SH-SY5Y (cell line): ENCODE results near the gene DARS2.

Source experiments
- GATA2 ChIP-seq: IDR thresholded peaks from 2 replicates; pipeline ENCODE4 v1.6.1; 2011; ENCODE audit warnings: mild to moderate bottlenecking, low read depth, low read length
- GATA3 ChIP-seq: IDR thresholded peaks from 2 replicates; pipeline ENCODE4 v1.6.1; 2011; ENCODE audit warnings: low read depth, mild to moderate bottlenecking, low read length, moderate library complexity

DARS2 gene

GRCh38 chr1:173856014-173856413 lies 31.5 kb downstream of the DARS2 start:
- TF ChIP-seq GATA2: no peak
- no peak for TF ChIP-seq GATA3

GRCh38 chr1:173856903-173857302 lies 32.4 kb downstream of the DARS2 start:
- TF ChIP-seq GATA3: no peak
- no peak for TF ChIP-seq GATA2

- TF ChIP-seq GATA3 (no peak), GATA2 (no peak)
These were observed 33.0 kb downstream of the DARS2 start for GRCh38 chr1:173857363-173857917.

GRCh38 chr1:173860065-173860464 lies 35.6 kb downstream of the DARS2 start:
- TF ChIP-seq GATA2 (no peak), GATA3 (no peak)

GRCh38 chr1:173861731-173862145 lies 37.3 kb downstream of the DARS2 start:
- TF ChIP-seq GATA2 (no peak), GATA3 (no peak)

GRCh38 chr1:173862769-173863223 lies 38.3 kb downstream of the DARS2 start:
- TF ChIP-seq GATA3: no peak
- no peak for TF ChIP-seq GATA2

GRCh38 chr1:173863224-173864161 lies 39.0 kb downstream of the DARS2 start:
- TF ChIP-seq GATA2 (no peak), GATA3 (no peak)

GRCh38 chr1:173864179-173864867 lies 39.9 kb downstream of the DARS2 start:
- TF ChIP-seq GATA2 (no peak), GATA3 (no peak)

GRCh38 chr1:173865468-173866164 lies 41.1 kb downstream of the DARS2 start:
- TF ChIP-seq GATA3: no peak
- no peak for TF ChIP-seq GATA2

GRCh38 chr1:173866413-173867115 lies 42.1 kb downstream of the DARS2 start:
- no peak for TF ChIP-seq GATA2

GRCh38 chr1:173867141-173867752 lies 42.8 kb downstream of the DARS2 start:
- TF ChIP-seq GATA3: no peak
- TF ChIP-seq GATA2: no peak

- no peak for TF ChIP-seq GATA3
- TF ChIP-seq GATA2: no peak
These were observed 43.3 kb downstream of the DARS2 start, which contains the start of gene GAS5 for GRCh38 chr1:173867753-173868265. Gene GAS5 (minus strand): TSS chr1:173867989.

GRCh38 chr1:173868266-173869020 lies 44.0 kb downstream of the DARS2 start, which contains the start of gene ZBTB37:
Gene ZBTB37 (plus strand): TSS chr1:173868380. CDS start chr1:173870226, 1,846 bp downstream.
- TF ChIP-seq GATA2 (no peak), GATA3 (no peak)
